Measurements from ENCODE around the gene GTF2F1.

- TF ChIP-seq, protein P1, sequence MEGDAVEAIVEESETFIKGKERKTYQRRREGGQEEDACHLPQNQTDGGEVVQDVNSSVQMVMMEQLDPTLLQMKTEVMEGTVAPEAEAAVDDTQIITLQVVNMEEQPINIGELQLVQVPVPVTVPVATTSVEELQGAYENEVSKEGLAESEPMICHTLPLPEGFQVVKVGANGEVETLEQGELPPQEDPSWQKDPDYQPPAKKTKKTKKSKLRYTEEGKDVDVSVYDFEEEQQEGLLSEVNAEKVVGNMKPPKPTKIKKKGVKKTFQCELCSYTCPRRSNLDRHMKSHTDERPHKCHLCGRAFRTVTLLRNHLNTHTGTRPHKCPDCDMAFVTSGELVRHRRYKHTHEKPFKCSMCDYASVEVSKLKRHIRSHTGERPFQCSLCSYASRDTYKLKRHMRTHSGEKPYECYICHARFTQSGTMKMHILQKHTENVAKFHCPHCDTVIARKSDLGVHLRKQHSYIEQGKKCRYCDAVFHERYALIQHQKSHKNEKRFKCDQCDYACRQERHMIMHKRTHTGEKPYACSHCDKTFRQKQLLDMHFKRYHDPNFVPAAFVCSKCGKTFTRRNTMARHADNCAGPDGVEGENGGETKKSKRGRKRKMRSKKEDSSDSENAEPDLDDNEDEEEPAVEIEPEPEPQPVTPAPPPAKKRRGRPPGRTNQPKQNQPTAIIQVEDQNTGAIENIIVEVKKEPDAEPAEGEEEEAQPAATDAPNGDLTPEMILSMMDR (IDR thresholded peaks at IDR 0.05; ENCODE audit: low read depth, low read length, missing input control): no peak
- TF ChIP-seq EGR1 (IDR thresholded peaks at IDR 0.05; ENCODE audit: low read depth in 2 of 2): no peak
- no peak for TF ChIP-seq RAD21 (IDR thresholded peaks at IDR 0.05)
- TF ChIP-seq REST (IDR thresholded peaks at IDR 0.05): no peak
- no peak for TF ChIP-seq TAF1 (conservative IDR thresholded peaks at IDR 0.05)
- TF ChIP-seq JUND (IDR thresholded peaks at IDR 0.05): no peak
- TF ChIP-seq FOXA1 (IDR thresholded peaks at IDR 0.05): no peak
- TF ChIP-seq, protein P2, sequence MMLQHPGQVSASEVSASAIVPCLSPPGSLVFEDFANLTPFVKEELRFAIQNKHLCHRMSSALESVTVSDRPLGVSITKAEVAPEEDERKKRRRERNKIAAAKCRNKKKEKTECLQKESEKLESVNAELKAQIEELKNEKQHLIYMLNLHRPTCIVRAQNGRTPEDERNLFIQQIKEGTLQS (IDR thresholded peaks at IDR 0.05): no peak
- TF ChIP-seq SP1 (IDR thresholded peaks at IDR 0.05): no peak
- TF ChIP-seq, protein P3, sequence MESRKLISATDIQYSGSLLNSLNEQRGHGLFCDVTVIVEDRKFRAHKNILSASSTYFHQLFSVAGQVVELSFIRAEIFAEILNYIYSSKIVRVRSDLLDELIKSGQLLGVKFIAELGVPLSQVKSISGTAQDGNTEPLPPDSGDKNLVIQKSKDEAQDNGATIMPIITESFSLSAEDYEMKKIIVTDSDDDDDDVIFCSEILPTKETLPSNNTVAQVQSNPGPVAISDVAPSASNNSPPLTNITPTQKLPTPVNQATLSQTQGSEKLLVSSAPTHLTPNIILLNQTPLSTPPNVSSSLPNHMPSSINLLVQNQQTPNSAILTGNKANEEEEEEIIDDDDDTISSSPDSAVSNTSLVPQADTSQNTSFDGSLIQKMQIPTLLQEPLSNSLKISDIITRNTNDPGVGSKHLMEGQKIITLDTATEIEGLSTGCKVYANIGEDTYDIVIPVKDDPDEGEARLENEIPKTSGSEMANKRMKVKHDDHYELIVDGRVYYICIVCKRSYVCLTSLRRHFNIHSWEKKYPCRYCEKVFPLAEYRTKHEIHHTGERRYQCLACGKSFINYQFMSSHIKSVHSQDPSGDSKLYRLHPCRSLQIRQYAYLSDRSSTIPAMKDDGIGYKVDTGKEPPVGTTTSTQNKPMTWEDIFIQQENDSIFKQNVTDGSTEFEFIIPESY (IDR thresholded peaks at IDR 0.05): no peak
Observed at GRCh38 chr19:6393983-6394412, 1.0 kb upstream of the GTF2F1 start.

All from liver (tissue), 3 donors.